Putamen (tissue), 1 donor: ENCODE results near the gene KIF21B.
"Not testable (repeated sequence)": the region's sequence is repeated elsewhere in the genome, so short reads cannot be mapped to it uniquely, and the experiment has no call there.

Source experiments
- DNase-seq: peaks from one replicate; pipeline ENCODE4 v3.0.0-alpha.2; 2016; ENCODE audit warnings: low spot score

The KIF21B gene

DNA sequence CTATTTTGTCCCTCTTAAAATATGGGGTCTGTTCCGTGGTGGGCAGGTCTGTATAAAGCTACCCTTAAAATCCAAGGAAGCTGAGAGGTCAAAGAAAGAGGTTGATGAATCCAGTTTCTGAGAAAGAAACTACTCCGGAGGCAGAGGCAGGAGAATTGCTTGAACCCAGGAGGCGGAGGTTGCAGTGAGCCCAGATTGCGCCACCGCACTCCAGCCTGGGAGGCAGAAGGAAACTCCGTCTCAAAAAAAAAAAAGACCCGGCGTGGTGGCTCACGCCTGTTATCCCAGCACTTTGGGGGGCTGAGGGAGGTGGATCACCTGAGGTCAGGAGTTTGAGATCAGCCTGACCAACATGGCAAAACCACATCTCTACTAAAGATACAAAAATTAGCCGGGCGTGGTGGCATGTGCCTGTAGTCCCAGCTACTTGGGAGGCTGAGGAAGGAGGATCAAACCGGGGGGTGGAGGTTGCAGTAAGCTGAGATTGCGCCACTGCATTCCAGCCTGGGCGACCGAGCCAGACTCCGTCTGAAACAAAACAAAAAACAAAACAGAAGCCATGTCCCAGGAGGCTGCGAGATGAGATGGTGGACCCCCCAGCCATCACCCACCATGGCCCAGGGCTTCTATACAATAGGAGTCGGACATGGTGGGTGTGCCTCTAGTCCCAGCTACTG is 88.1 kb downstream of the KIF21B start:
- not testable (repeated sequence) for DNase-seq

DNA sequence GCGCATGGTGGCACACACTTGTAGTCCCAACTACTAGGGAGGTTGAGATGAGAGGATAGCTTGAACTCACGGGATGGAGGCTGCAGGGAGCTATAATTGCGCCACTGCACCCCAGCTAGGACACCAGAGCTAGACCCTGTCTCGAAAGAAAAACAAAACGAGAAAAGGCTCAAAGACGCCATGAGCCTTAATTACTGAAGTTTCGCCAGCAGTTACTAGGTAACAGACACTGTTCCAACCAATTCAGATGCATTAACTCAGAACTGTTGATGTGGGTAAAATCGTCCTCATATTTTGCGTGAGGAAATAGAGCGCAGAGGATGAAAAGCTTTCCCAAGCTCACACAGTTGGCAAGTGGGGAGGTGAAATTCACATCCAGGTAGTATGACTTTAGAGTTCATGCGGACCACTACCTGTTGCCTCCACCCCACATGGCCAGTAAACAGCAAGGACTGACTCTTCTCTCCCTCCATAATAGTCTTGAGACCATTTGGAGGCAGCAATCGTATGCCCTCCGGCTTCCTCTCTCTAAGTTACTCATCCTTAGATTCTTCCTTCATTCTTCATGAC is 88.8 kb downstream of the KIF21B start:
- DNase-seq = no peak

DNA sequence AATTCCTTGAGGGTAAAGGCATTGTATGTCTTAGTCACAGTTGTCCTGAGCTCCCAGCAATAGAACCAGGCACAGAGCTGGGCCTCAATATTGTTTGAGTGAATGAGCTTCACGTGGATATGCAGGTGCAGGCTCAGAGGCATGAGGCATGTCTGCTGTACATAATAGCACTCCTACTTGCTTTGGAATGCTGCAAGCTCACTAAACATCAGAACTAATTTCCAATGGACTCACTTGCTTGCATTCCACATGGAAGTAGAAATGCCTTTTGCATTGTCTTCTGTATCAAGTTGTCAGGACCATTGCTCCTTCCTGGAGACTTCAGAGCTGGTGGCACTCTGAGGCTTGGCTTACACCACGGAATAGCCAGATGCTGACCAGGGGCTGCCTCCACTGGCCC is 91.7 kb downstream of the KIF21B start:
- DNase-seq = no peak

DNA sequence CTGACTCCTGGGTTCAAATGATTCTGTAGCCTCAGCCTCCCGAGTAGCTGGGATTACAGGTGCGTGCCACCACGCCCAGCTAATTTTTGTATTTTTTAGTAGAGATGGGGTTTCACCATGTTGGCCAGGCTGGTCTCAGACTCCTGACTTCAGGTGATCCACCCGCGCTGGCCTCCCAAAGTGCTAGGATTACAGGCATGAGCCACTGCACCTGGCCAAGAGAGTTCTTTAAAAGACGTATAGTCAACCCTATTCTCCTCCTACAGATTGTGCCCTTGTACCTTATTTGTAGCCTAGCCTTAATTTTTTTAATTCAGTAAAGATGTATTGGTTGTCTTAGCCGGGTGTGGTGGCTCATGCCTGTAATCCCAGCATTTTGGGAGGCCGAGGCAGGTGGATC is 93.2 kb downstream of the KIF21B start:
- DNase-seq = not testable (repeated sequence)

DNA sequence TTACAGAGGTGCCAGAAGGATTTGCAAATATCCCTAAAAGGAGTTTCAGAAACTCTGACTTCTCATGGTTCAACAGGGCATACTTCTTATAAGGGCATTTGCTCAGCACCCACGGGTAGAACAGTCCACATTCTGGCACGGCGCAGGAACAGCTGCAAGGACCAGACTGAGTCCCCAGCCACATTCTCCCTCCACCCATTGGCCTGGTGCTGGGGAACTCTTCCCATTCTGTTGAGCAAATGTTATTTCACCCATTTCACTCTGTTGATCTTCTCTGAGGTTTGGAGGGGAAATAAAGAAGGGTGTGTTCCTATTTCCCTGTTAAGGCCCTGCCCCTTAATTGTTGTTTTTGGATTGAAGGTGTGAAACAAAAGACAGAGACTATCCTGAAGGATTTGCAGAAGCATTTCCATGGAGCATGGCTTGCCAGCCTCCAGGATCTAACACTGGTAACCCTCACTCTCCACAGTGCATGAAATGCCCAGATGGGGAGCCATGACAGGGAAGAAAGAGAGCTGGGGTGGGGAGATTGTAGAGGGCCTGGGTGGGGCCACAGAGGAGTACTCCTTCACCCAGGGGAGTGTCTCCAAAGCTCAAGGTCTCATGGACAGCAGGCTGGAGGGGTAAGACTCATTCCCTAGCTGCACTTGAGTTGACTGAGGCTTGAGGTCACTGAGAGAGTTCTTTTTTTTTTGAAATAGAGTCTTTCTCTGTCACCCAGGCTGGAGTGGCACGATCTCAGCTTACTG is 93.8 kb downstream of the KIF21B start:
- no peak for DNase-seq

- no peak for DNase-seq
Observed at GRCh38 chr1:200925831-200926230, 97.7 kb downstream of the KIF21B start.

GRCh38 chr1:200923601-200924000 is 99.9 kb downstream of the KIF21B start:
- DNase-seq = no peak

- DNase-seq = no peak
Observed at GRCh38 chr1:200922406-200922805, 101.1 kb downstream of the KIF21B start.

GRCh38 chr1:200921571-200922110 is 101.9 kb downstream of the KIF21B start:
- DNase-seq = no peak
